Chondrocyte (in vitro differentiated cells): ENCODE data around the gene EPHA6. TPM values are rescaled to one million over a fixed set of nuclear protein-coding genes. Genes with fewer than 3 reads are reported as not detected.

Experiments
- DNase-seq: peaks from one replicate; pipeline ENCODE4 v3.0.0; 2021; ENCODE audit warnings: mixed read lengths, low spot score
- H3K27ac Mint-ChIP-seq: one replicate; pipeline ENCODE4 v1.8.0; 2021; ENCODE audit warnings: mild to moderate bottlenecking, moderate library complexity, mixed read lengths; ENCODE audit not compliant: unreplicated experiment
- H3K27me3 Mint-ChIP-seq: 2 replicates; pipeline ENCODE4 v1.8.0; 2021; ENCODE audit warnings: low read depth, mixed read lengths
- H3K36me3 Mint-ChIP-seq: 2 replicates; pipeline ENCODE4 v1.8.0; 2021; ENCODE audit warnings: low read depth, mixed read lengths
- H3K4me1 Mint-ChIP-seq: 2 replicates; pipeline ENCODE4 v1.8.0; 2021; ENCODE audit warnings: low read depth, mild to moderate bottlenecking, mixed read lengths
- H3K4me3 Mint-ChIP-seq: one replicate; pipeline ENCODE4 v1.8.0; 2021; ENCODE audit warnings: mild to moderate bottlenecking, moderate library complexity, mixed read lengths; ENCODE audit not compliant: unreplicated experiment
- H3K9me3 Mint-ChIP-seq: 2 replicates; pipeline ENCODE4 v1.8.0; 2021; ENCODE audit warnings: low read depth, mixed read lengths
- CTCF ChIP-seq: fragments of 200-600 bp; sonication (generic); IDR thresholded peaks from 2 replicates; pipeline ENCODE4 v1.5.0; 2021; ENCODE audit warnings: antibody characterized with exemption, mild to moderate bottlenecking, moderate library complexity
- total RNA-seq: library from RNA; stranded (reverse); gene quantifications from 3 replicates; pipeline ENCODE4 v1.2.1, GENCODE V29; 2021

EPHA6 gene
- total RNA-seq, 1 donor from 2014 or later = 0.62 TPM

DNA sequence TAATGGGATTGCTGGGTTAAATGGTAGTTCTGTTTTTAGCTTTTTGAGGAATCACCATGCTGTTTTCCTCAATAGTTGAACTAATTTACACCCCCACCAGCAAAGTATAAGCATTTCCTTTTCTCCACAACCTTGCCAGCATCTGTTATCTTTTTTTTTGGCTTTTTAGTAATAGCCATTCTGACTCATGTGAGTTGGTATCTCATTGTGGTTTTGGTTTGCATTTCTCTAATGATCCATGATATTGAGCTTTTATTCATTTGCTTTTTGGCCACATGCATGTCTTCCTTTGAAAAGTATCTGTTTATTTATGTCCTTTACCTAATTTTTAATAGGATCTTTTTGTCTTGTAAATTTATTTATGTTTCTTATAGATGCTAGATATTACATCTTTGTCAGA is 288.2 kb downstream of the EPHA6 start:
- TF ChIP-seq CTCF = no peak
- DNase-seq = no peak
- Mint-ChIP-seq H3K4me1 (no peaks in the 10 kb centered on the region), H3K9me3 (no peaks in the 10 kb centered on the region), H3K27ac (no peak overlapping the region), H3K27me3 (peaks cover 1% of the 10 kb centered on the region), H3K4me3 (no peak overlapping the region), H3K36me3 (no peaks in the 10 kb centered on the region)

- Mint-ChIP-seq H3K9me3 (no peaks in the 10 kb centered on the region), H3K36me3 (no peaks in the 10 kb centered on the region), H3K27me3 (peaks cover 1% of the 10 kb centered on the region), H3K27ac (no peak overlapping the region), H3K4me3 (no peak overlapping the region), H3K4me1 (no peaks in the 10 kb centered on the region)
- TF ChIP-seq CTCF = no peak
- DNase-seq = no peak
Measured at GRCh38 chr3:97105989-97106651, 291.7 kb downstream of the EPHA6 start.

DNA sequence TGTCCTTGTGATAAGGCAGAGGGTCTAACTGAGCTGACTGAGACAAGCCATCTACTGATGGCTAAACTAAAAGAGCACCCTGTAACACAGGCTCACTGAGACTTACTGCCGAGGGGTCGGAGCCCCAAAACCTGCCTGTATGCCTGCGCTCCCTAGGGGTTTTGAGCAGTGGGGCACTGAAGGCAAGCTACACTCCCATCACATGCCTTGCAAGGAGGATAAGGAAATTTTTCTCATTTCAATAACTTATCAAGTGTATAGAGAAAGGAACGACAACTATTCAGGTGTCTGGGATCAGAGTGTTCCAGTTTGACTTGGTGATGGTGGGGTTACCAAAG is 292.2 kb downstream of the EPHA6 start:
- Mint-ChIP-seq H3K36me3 (no peaks in the 10 kb centered on the region), H3K27ac (no peak overlapping the region), H3K4me3 (no peak overlapping the region), H3K27me3 (peaks cover 1% of the 10 kb centered on the region), H3K4me1 (no peaks in the 10 kb centered on the region), H3K9me3 (no peaks in the 10 kb centered on the region)
- TF ChIP-seq CTCF = no peak
- DNase-seq = no peak

GRCh38 chr3:97108136-97108535 is 293.7 kb downstream of the EPHA6 start:
- no peak overlapping the region for H3K4me3 Mint-ChIP-seq
- H3K27me3 Mint-ChIP-seq = peaks cover 1% of the 10 kb centered on the region
- H3K36me3 Mint-ChIP-seq = no peaks in the 10 kb centered on the region
- H3K9me3 Mint-ChIP-seq = no peaks in the 10 kb centered on the region
- TF ChIP-seq CTCF = no peak
- H3K27ac Mint-ChIP-seq = no peak overlapping the region
- no peak for DNase-seq
- H3K4me1 Mint-ChIP-seq = no peaks in the 10 kb centered on the region

DNA sequence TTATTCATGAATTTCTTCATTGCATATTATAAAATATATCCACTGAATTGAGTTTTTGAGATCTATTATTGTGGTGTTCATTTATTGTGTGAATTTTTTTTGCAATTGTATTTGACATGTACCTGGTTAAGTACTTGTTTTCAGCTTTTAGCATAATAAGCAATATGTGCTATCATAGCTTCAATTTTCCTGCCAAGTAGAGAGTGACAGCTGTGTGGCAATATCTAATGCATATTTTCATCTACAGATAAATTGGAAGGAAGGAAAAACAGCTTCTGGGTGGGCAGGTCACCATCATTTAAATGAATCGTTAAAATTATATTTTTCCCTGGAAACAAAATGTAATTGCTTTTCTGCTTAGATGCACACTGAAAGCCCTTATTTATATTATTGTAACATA is 296.9 kb downstream of the EPHA6 start:
- H3K27ac Mint-ChIP-seq = no peak overlapping the region
- H3K36me3 Mint-ChIP-seq = no peaks in the 10 kb centered on the region
- peaks cover 4% of the 10 kb centered on the region for H3K27me3 Mint-ChIP-seq
- H3K4me3 Mint-ChIP-seq = no peak overlapping the region
- DNase-seq = no peak
- H3K9me3 Mint-ChIP-seq = no peaks in the 10 kb centered on the region
- no peaks in the 10 kb centered on the region for H3K4me1 Mint-ChIP-seq
- TF ChIP-seq CTCF = no peak
